ENCODE measurements around the gene TBPL1. TPM values are rescaled to one million over a fixed set of nuclear protein-coding genes. Genes with fewer than 3 reads are reported as not detected.

The TBPL1 gene
- total and polyA plus RNA-seq, 9 of the 15 experiments (the other 6 are each of a cell fraction or from before 2014, with no cell fraction given), result 78.1 to 152 (median 107) TPM

DNA sequence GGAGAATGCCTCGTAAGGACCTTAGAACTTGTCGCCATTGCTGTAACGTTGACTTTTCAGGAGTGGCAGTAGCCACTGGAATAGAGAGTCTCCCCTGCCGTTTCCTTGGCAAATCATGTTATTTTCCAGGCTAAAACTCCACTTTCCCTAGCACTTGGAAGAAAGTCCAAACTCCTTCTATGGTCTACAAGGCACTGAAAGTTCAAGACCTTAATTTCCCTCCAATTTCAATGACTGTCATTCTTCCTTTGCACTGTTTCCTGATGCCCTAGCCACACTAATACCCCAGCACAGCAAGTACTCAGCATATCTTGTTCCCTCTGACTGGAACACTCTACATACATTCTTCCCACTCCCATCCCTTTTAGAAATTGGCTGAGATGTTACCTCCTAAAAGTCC, 1.8 kb upstream of the TBPL1 start:
- FAIRE-seq (no peak), DNase-seq (ENCODE audit: extremely low read depth in 1 of 4, low spot score in 3 of 4) (no peak), ATAC-seq (no peak)
- Histone ChIP-seq H3K9ac (ENCODE audit: insufficient read depth in 1 of 2, low read depth in 2 of 2, low read length in 2 of 2) (no peak overlapping the region), H3K9me3 (replicated peaks; ENCODE audit: control insufficient read depth, insufficient read depth, low read depth, low read length) (no peaks in the 10 kb centered on the region), H3K79me2 (ENCODE audit: control insufficient read depth, insufficient read depth, low read length) (peaks cover 44% of the 10 kb centered on the region), H3K4me1 (replicated peaks in 1 of 2; ENCODE audit: control insufficient read depth in 2 of 2, insufficient read depth in 2 of 2, low read length in 2 of 2) (peaks cover 0 to 11% of the 10 kb centered on the region in 2 experiments; a peak in 2 of 5 replicates), H3K9me1 (ENCODE audit: control insufficient read depth, insufficient read depth, low read length) (no peaks in the 10 kb centered on the region), H3K27ac (ENCODE audit: extremely low read depth, low read depth, low read length) (no peak overlapping the region), H3K27me3 (ENCODE audit: control insufficient read depth in 2 of 2, insufficient read depth in 2 of 2, low read length in 2 of 2) (no peaks in the 10 kb centered on the region), H2AFZ (ENCODE audit: low read depth, low read length) (peak overlapping the region; percentile 95), H3K4me2 (ENCODE audit: insufficient read depth, low read length) (peak overlapping the region; percentile 99), H4K20me1 (replicated peaks; ENCODE audit: control insufficient read depth, insufficient read depth, low read length) (no peaks in the 10 kb centered on the region), H3K36me3 (ENCODE audit: control insufficient read depth, insufficient read depth, low read length) (peaks cover under 1% of the 10 kb centered on the region; the same call in 2 of the 3 replicates), H3K4me3 (no peak overlapping the region)
- no peak for TF ChIP-seq ZNF445 (CRISPR knock-in tag; IDR thresholded peaks at IDR 0.05; ENCODE audit: low read depth)
- no peak for TF ChIP-seq EZH2 (IDR thresholded peaks at IDR 0.05; ENCODE audit: borderline replicate concordance, low read depth, low read length)
- TF ChIP-seq ATF4 (CRISPR knock-in tag; IDR thresholded peaks at IDR 0.05), result no peak
- no peak for TF ChIP-seq FOSL1 (tag; conservative IDR thresholded peaks at IDR 0.05)
- TF ChIP-seq E2F5 (CRISPR knock-in tag; IDR thresholded peaks at IDR 0.05), result no peak
- TF ChIP-seq TAF15 (IDR thresholded peaks at IDR 0.05; ENCODE audit: low read depth, low read length), result no peak
- no peak for TF ChIP-seq BACH1 (tag; IDR thresholded peaks at IDR 0.05)
- no peak for TF ChIP-seq POLR2AphosphoS5 (IDR thresholded peaks at IDR 0.05; ENCODE audit: control insufficient read depth, insufficient read depth, low read depth, low read length)
- TF ChIP-seq POLR2B (IDR thresholded peaks at IDR 0.05; ENCODE audit: low read depth, partially characterized antibody), result no peak
- no peak for TF ChIP-seq PHF8 (IDR thresholded peaks at IDR 0.05; ENCODE audit: borderline replicate concordance, low read length)
- no peak for TF ChIP-seq ILF3 (IDR thresholded peaks at IDR 0.05; ENCODE audit: borderline replicate concordance)
- TF ChIP-seq DNMT1 (IDR thresholded peaks at IDR 0.05), result no peak
- TF ChIP-seq ZFPM2 (CRISPR knock-in tag; IDR thresholded peaks at IDR 0.05), result no peak
- no peak for TF ChIP-seq IRF2 (CRISPR knock-in tag; IDR thresholded peaks at IDR 0.05)
- no peak for TF ChIP-seq ZKSCAN3 (CRISPR knock-in tag; IDR thresholded peaks at IDR 0.05)
- TF ChIP-seq ZNF639 (CRISPR knock-in tag; conservative IDR thresholded peaks at IDR 0.05 in 1 of 2, IDR thresholded peaks at IDR 0.05 in 1 of 2), result no peak
- TF ChIP-seq NFE2 (IDR thresholded peaks at IDR 0.05; ENCODE audit: low read depth), result no peak
- ChIA-PET CTCF (ENCODE audit: low intra/inter-chr PET ratio) (no interaction called here), POLR2A (interaction anchor here (2.4 kb wide), 1 partner anchor 11 kb away, joined by 9 read pairs; no protein-coding TSS in a partner anchor)
- intact Hi-C loops (cut with micrococcal nuclease), result loop anchor here (10.0 kb wide), 1 partner anchor 1234 kb away; the partner anchor contains the start of gene MYB
- no TSS peak for BruUV-seq (replicated peaks)
- in situ Hi-C loops (cut with MboI), result no loop called here
- 91% methylated on average over 4 of the region's 4 CpGs for WGBS (ENCODE audit: insufficient coverage, low coverage, missing lambda C conversion rate)

All from K562 (cell line).